H7 (cell line): ENCODE data around the gene PFDN1. TPM values are rescaled to one million over a fixed set of nuclear protein-coding genes. Genes with fewer than 3 reads are reported as not detected.

ENCODE experiments used
- DNase-seq: peaks from one replicate; pipeline ENCODE4 v3.0.0; 2012
- H3K27me3 ChIP-seq: 2 replicates; pipeline ENCODE4 v1.6.0; 2011; ENCODE audit warnings: mild to moderate bottlenecking, low read length; ENCODE audit not compliant: control insufficient read depth, insufficient read depth
- H3K36me3 ChIP-seq: replicated peaks from 2 replicates; pipeline ENCODE4 v1.5.1; 2011; ENCODE audit warnings: low read length; ENCODE audit not compliant: control insufficient read depth, insufficient read depth
- H3K4me3 ChIP-seq: 2 replicates; pipeline ENCODE4 v1.5.1; 2011; ENCODE audit warnings: low read depth, mild to moderate bottlenecking, control low read depth, low read length, moderate library complexity; ENCODE audit not compliant: insufficient read depth
- total RNA-seq: library from RNA; depleted of rRNA; stranded (reverse); fragments of >200 nt; shearing (Covaris generic); gene quantifications from 2 replicates; pipeline ENCODE4 v1.2.3, GENCODE V29; 2014

Gene PFDN1
- total RNA-seq, 1 experiment from 2014 or later, result 82.9 TPM

DNA sequence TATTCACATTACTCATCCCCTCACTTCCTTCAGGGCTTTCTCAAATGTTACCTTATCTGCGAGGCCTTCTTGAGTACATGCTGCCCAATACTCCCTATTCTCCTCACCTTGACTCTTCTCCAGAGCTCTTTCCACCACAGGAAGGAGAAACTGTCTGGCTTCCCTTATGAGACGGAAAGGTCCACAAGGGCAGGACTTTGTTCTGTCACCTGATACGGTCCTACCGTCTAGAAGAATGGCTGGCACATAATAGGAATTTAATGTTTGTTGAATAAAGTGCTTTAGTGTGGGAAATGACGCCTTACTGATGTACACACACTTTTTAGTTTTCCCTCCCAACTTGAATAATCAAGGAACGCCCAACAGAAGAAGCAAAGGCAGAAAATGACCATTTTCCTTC lies 52.5 kb downstream of the PFDN1 start:
- no peaks in the 10 kb centered on the region for H3K27me3 ChIP-seq
- H3K4me3 ChIP-seq, result no peak overlapping the region
- no peak for DNase-seq
- peaks cover 4% of the 10 kb centered on the region; the same call in 1 of the 2 replicates for H3K36me3 ChIP-seq

DNA sequence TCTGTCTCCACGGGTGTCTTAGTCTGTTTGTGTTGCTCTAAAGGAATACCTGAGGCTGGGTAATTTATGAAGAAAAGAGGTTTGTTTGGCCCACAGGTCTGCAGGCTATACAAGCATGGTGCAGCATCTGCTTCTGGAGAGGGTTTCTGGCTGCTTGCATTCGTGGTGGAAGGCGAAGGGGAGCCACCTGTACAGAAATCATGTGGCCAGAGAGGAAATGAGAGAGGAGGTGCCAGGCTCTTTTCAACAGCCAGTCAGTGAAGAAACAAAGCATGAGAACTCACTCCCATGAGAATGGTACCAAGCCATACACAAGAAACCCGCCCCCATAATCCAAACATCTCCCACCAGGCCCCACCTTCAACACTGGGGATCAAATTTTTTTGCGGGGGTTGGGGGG lies 53.4 kb downstream of the PFDN1 start:
- DNase-seq, result no peak
- Histone ChIP-seq H3K27me3 (no peaks in the 10 kb centered on the region), H3K36me3 (peaks cover 7% of the 10 kb centered on the region), H3K4me3 (no peak overlapping the region)

DNA sequence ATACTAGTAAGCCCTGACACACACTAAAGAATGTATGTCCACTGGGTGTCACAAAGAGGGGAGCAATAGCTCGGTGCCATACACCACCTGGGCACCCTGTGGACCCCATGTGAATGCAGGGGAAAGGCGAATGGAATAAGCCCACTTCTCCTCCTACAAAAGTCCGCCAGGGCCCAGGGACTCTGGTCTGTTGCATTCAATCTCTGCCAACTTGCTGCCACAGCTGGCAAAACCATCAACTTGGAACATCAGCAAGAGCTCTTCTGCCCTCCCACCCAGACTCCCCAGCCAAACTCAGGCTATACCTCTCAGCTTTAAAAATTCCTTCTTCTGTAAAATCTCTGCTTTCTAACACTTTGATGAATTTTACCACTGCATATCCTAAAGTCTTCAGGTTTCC lies 54.5 kb downstream of the PFDN1 start:
- H3K27me3 ChIP-seq, result no peaks in the 10 kb centered on the region
- no peak for DNase-seq
- peaks cover 9% of the 10 kb centered on the region for H3K36me3 ChIP-seq
- no peak overlapping the region for H3K4me3 ChIP-seq

DNA sequence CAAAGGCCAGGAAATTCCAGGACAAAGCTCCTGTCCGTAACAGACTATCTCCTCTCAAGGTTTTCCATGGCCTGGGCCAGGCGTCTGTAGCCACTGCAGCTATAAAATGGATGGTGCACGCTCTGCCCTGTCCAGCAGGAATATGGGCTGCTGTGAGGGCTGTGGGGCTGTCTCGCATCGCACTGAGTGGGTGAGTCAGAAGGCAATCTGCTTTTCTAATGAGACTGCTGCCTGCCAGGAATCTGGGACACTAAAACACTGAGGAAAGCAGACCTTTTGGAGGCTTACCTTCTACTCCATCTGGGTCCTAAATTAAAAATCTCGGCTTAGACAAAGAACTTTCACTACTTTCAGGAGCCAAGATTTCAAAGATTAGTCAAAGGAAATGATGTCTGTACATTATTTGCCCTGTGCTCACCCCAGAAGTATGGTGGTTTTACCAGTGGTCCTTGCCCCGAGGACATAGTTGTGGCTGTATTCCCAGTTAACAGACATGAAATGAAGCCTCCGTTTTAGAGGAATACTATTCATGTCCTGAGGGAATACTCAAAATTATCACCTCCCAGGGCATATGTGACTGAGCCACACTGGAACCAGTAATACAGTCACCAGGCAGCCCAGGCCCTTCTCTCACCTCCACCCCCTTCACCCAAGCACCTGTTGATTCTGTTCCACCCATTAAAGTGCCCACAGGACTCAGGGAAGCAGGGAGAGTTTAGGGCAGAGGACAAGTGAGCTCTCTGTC lies 56.4 kb downstream of the PFDN1 start:
- no peaks in the 10 kb centered on the region for H3K27me3 ChIP-seq
- H3K36me3 ChIP-seq, result peaks cover 8% of the 10 kb centered on the region
- DNase-seq, result no peak
- no peak overlapping the region for H3K4me3 ChIP-seq

DNA sequence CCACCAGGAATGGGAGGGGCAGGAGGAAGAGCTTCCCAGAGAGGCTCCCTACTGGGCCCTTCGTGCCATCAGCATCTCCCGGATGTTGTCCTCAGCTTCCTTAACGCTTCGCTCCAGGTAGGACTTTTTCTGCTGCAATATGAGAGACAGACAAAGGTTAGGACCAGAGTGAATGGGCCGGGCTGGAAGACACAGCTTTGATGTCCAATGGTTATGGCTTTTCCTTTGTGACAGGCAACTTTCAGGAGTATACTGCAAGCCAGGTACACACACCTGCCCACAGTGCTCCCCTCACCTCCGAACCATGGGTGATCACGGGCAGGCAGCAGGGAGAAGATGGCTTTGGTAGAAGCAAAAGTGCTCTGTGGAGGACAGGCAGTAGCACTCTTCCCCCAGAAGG lies 57.0 kb downstream of the PFDN1 start:
- Histone ChIP-seq H3K4me3 (no peak overlapping the region), H3K27me3 (no peaks in the 10 kb centered on the region), H3K36me3 (peaks cover 7% of the 10 kb centered on the region)
- DNase-seq, result no peak

DNA sequence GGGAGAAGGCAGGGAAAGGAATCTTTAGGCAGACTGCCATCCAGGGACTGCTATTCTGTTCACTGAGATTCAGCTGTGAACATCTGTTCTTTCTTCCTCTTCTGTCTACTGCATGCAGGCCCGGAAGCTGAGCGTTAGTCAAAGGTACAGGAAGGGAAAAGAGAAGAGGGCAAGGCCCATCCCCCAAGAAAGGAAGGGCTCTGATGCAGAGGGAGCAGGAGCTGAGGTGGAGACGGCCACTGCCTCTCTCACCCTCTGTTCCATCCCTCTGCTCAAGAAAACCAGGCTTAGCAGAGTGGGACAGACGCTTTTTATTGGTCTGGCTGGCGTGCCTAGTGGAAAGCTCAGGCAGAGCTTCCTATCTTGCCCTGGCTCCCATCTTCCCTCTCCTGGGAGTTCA lies 57.6 kb downstream of the PFDN1 start:
- Histone ChIP-seq H3K27me3 (no peaks in the 10 kb centered on the region), H3K4me3 (no peak overlapping the region), H3K36me3 (peaks cover 7% of the 10 kb centered on the region)
- no peak for DNase-seq

DNA sequence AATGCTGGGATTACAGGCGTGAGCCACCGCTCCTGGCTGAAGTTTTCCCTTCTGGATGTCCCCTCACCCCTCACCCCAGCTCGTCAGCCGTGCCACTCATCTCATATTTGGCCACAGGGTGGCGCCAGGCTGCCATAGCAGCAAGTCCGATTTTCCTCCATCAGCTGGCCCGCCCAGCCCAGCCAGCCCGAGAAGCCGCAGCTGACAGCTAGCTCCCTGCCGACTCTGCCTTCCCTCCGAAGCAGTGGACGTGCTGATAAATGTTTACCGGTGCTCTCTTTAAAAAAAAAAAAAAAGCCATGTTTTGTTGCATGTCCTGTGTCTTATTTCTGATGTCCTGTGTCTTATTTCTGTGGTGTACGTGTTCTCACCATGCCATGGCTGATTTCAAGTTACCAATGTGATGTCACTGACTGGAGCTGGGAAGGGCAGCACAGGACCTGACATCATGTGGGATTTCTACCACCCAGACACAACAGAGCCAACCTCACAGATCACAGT lies 58.3 kb downstream of the PFDN1 start:
- peaks cover 7% of the 10 kb centered on the region for H3K36me3 ChIP-seq
- H3K27me3 ChIP-seq, result no peaks in the 10 kb centered on the region
- H3K4me3 ChIP-seq, result no peak overlapping the region
- DNase-seq, result peak; percentile 89

DNA sequence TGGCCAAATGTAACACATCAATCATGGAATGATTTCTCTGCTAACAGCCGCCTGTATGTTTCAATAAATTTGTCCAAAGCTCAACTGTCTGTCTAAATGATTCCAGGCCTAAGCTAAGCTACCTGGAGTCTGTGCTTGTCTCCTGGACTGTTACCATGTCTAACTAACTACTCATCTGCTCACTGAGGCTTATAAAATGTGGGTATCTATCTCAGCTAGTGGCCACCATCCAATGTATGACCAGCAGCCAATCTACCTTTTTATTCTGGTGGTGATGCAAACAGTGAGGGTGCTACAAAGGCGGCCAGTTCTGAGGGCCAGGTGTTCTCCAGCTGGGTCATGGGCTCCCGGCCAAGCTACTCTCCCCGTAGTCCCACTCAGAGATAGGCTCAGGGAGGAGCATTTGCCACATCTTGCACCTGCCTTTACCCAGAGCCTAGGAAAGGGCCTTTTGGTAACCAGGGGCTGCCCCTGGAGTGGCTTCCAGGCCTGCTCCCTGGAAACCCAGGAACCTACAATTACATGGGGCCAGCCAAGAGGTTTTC lies 59.1 kb downstream of the PFDN1 start:
- DNase-seq, result no peak
- Histone ChIP-seq H3K4me3 (no peak overlapping the region), H3K36me3 (peaks cover 7% of the 10 kb centered on the region), H3K27me3 (no peaks in the 10 kb centered on the region)

DNA sequence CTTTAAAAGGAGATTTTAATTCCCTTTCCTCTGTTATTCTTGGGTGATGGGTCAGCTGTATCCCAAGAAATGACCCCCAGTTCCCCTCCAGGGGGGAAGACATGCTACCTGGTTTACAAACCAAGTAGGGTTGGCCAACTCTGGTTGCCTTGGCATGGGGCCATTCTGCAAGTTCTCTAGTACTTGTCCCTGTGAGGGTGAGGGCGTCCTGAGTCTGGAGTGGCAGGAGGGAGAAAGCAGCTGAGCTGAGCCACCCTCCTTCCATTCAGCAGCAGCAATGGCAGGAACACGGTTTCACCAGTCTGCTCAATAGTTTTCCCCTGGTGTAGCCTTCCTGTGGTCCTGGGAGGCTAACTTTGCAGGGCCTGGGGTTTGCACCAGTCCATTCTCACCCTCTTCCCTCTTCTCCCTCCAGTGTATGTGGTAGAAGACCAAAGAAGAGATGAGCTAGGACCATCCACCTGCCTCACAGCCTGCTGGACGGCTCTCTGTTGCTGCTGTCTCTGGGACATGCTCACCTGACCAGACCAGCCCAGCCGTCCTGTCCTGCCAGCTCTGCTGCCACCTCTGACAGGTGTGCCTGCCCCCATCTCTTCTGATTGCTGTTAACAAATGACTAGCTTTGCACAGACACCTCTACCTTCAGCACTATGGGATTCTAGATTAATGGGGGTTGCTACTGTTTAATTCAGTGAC lies 59.9 kb downstream of the PFDN1 start:
- Histone ChIP-seq H3K4me3 (no peak overlapping the region), H3K36me3 (peaks cover 7% of the 10 kb centered on the region), H3K27me3 (no peaks in the 10 kb centered on the region)
- DNase-seq, result no peak

DNA sequence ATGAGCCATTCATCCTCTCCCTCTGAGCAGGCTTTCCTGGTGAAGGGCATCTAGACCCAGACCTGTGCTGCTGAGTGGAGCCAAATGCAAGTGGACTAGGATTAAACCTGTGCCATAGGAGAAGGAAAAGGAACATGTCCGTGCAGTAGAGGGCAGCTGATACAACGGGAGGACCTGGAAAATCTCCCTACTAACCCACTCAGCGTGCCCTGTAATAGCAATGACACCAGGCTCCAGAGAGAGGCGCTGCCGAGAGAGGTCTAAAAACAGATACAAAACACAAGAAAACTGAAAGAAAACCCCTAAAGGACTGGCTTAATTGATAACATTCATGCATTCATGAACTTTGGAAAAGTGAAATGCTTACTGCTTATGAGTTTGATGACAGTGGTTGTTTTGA lies 60.8 kb downstream of the PFDN1 start:
- DNase-seq, result peak; percentile 57
- no peak overlapping the region for H3K4me3 ChIP-seq
- peaks cover 7% of the 10 kb centered on the region for H3K36me3 ChIP-seq
- H3K27me3 ChIP-seq, result no peaks in the 10 kb centered on the region

DNA sequence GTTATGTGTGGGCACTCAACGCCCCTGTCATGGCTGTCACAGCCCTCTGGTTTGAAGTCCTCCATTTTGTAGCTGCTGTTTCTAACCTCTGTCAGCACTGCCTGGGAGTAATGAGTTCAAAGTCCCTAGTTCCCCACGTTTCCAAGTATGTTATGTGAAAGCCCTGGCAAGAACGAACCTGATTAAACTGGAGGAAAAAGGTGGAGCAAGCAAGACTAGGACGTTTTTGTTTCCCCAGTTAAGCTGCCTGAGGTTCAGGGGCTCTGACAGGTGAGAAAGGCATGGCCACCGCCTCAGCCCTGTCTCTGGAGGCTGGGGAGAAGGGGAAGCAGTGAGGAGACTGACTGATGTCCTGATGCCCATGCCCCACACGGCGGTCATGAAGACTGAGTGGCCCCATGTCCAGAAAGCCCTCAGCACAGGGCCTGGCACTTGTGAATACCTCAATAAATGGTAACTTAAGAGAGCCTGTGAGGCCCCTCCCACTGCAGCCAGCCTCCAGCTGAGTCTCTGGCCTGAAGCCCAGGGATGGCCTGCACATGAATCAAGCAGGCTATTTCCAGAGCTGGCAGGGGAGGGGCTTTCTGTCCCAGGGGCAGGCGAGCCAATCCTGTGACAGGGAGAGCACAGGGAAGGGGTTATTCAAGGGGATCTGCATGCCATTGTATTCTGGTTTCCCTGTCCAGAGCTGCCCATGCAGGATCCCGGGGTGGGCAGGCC lies 61.8 kb downstream of the PFDN1 start:
- Histone ChIP-seq H3K27me3 (no peaks in the 10 kb centered on the region), H3K4me3 (no peak overlapping the region), H3K36me3 (peaks cover 7% of the 10 kb centered on the region)
- peak; percentile 87 for DNase-seq

DNA sequence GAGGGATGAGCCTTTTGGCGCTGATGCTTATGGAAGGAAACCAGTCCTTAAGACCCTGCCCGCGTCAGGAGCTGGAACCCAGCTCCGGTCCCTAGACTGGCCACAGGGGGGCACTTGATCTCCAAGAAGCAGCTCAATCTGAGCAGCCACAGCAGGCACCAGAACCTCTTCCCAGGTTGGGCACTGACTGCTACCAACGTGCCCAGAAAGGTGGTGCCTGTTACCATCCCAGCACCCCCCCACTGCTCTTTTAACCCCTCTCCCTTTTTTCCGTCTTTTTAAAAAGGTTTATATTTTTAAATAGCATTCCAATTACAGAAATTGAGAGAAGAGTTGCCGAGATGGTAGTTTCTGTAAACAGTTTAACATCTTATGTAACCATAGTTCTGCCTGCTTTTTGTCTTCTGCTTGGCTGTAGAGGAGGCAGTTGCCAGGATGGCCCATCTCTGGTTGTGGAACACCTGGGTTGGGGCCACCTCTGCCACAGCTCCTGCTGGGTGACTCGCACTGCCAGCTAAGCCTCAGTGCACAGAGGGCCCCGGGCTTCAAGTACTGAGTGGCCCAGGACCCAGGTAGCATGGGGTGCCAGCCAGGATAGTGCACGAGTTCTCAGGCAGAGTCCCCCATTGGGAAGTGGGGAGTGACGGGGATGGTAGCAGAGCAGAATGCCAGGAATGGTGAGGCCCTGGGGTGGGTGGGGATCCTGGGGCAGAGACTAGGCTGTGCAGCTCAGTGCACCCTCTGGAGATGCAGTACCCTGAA lies 62.8 kb downstream of the PFDN1 start:
- Histone ChIP-seq H3K36me3 (peaks cover 4% of the 10 kb centered on the region), H3K27me3 (no peaks in the 10 kb centered on the region), H3K4me3 (no peak overlapping the region)
- DNase-seq, result peak; percentile 83

DNA sequence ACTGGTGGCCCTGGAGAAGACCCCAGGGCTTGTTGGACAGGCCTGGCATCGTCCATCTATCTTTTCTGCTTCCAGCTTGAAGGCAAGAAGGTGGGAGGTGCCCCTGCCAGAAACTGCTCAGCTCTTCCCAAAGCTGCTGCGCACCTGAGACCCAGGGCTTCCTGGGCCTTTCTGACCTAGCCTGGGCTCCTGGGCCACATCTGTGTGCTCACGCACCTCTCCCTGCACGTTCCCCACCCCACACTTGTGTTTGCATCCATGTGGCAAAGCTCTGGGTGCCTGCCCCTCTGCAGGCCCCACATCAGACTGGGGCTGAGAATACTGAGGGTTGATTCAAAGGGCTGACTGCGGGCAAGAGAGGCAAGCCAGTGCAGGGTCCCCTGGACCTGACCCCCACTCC lies 63.4 kb downstream of the PFDN1 start:
- DNase-seq, result no peak
- Histone ChIP-seq H3K27me3 (no peaks in the 10 kb centered on the region), H3K36me3 (peaks cover 2% of the 10 kb centered on the region), H3K4me3 (no peak overlapping the region)

DNA sequence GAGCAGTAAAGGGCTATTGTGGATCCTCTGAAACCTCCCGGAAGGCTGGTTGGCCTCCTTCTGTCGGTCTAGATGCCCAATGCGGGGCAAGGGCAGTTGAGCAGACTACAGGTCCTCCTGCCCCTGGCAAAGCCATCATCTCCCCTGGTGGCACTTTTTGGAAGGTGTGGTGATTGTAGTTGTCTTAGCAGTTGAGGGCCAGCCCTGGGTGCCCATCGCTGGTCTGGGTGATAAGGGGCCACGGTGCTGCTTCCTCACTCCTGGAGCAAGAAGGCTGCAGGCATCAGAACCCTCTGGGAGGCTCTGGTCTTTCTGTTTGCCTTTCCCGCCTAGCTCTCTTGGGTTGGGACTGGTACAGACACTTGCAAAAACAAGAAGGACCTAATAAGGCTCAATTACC lies 64.1 kb downstream of the PFDN1 start:
- peaks cover 2% of the 10 kb centered on the region for H3K36me3 ChIP-seq
- H3K27me3 ChIP-seq, result no peaks in the 10 kb centered on the region
- H3K4me3 ChIP-seq, result no peak overlapping the region
- no peak for DNase-seq
